ENCODE data around the gene ABLIM2. TPM values are rescaled to one million over a fixed set of nuclear protein-coding genes. Genes with fewer than 3 reads are reported as not detected.
A peak's percentile ranks its signal among the peaks of the same experiment; 100 is the strongest.

ABLIM2 gene
- total and polyA plus RNA-seq, 2 experiments from 2014 or later, result 1.5 to 4.3 TPM

GRCh38 chr4:8039853-8040252 is 118.8 kb downstream of the ABLIM2 start (continued):
- TF ChIP-seq CREB1 (CRISPR knock-in tag; IDR thresholded peaks at IDR 0.05; ENCODE audit: low read depth), result no peak

- no peaks in the 10 kb centered on the region for H3K4me1 ChIP-seq (ENCODE audit: insufficient read depth)
- no peaks in the 10 kb centered on the region; the same call in 1 of the 2 replicates for H4K20me1 ChIP-seq (replicated peaks; ENCODE audit: insufficient read depth)
- Mint-ChIP-seq H3K4me3 (no peak overlapping the region), H3K9me3 (no peaks in the 10 kb centered on the region), H3K4me1 (peaks cover 13% of the 10 kb centered on the region), H3K27ac (no peak overlapping the region), H3K36me3 (ENCODE audit: low read depth) (no peaks in the 10 kb centered on the region), H3K27me3 (ENCODE audit: insufficient read depth, low read depth, poor library complexity) (peaks cover 4% of the 10 kb centered on the region)
- no peak overlapping the region for H3K4me3 ChIP-seq
- TF ChIP-seq NANOG (IDR thresholded peaks at IDR 0.05; ENCODE audit: borderline replicate concordance) (no peak), ZNF462 (CRISPR knock-in tag; IDR thresholded peaks at IDR 0.05) (no peak), EZH2phosphoT487 (IDR thresholded peaks at IDR 0.05; ENCODE audit: unreplicated experiment) (no peak), CTCF (conservative IDR thresholded peaks at IDR 0.05; ENCODE audit: low read depth in 2 of 2) (no peak), CREB1 (CRISPR knock-in tag; IDR thresholded peaks at IDR 0.05; ENCODE audit: low read depth) (no peak), POLR2AphosphoS5 (IDR thresholded peaks at IDR 0.05; ENCODE audit: low read depth) (no peak), JUNB (IDR thresholded peaks at IDR 0.05; ENCODE audit: unreplicated experiment) (no peak), STAT1 (IDR thresholded peaks at IDR 0.05; ENCODE audit: unreplicated experiment) (no peak), EZH2 (IDR thresholded peaks at IDR 0.05; ENCODE audit: low read depth, unreplicated experiment) (no peak), ZNF331 (CRISPR knock-in tag; IDR thresholded peaks at IDR 0.05; ENCODE audit: low read depth) (no peak), ZNF114 (CRISPR knock-in tag; IDR thresholded peaks at IDR 0.05) (no peak), ETS1 (IDR thresholded peaks at IDR 0.05) (no peak), REST (IDR thresholded peaks at IDR 0.05; ENCODE audit: unreplicated experiment) (no peak)
- no peaks in the 10 kb centered on the region for H3K27me3 ChIP-seq (ENCODE audit: insufficient read depth)
- no peak overlapping the region for H3K4me2 ChIP-seq
- H3K9me2 ChIP-seq (ENCODE audit: insufficient read depth), result no peaks in the 10 kb centered on the region
- no peaks in the 10 kb centered on the region for H3F3A ChIP-seq (replicated peaks; ENCODE audit: low read depth)
- no peak overlapping the region for H2AFZ ChIP-seq
- ATAC-seq (peak; percentile 56), DNase-seq (ENCODE audit: low spot score) (peak; percentile 67)
- H3K27ac ChIP-seq (ENCODE audit: low read depth), result no peak overlapping the region
- no peaks in the 10 kb centered on the region for H3K36me3 ChIP-seq (ENCODE audit: insufficient read depth)
- H3K79me2 ChIP-seq (replicated peaks; ENCODE audit: insufficient read depth), result no peaks in the 10 kb centered on the region
Measured at GRCh38 chr4:8039290-8039689, 119.3 kb downstream of the ABLIM2 start.
